Measurements from ENCODE around the gene TMC7.

DNA sequence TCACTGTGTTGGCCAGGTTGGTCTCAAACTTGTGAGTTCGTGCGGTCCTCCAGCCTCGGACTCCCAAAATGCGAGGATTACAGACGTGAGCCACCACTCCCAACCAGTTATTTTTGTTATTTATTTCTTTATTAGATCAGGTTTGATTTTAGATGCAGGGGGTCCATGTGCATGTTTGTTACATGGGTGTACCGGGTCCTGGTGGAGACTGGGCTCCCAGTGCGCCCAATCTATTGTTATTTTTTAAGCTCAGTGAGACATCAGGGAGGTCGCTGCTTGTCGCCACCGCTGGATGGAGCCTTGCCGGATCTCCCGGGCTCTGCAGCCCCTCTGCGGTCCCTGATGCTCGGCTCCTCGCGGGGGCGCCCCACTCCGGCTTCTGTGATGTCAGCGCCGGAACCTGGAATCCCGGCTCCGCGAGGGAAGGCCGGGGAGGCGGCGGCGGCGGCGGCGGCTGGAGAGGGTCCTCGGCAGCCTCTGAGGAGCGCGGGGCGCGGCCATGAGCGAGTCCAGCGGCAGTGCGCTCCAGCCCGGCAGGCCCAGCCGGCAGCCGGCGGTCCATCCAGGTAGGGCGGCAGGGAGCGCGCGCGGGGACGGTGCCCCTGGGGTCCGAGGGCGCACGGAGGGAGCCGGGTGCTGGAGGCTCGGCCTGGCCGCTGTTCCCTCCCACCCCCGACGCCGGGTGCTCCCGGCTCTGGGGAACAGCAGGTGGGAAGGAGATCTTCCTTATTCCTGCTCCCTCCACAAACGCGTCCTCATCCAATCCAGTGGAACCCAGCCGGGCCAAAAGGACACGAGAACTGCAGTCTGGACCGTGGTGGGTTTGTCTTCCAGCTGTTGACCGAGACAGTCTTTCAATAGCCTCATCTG, at the start of gene TMC7:
- TF ChIP-seq, protein P1, sequence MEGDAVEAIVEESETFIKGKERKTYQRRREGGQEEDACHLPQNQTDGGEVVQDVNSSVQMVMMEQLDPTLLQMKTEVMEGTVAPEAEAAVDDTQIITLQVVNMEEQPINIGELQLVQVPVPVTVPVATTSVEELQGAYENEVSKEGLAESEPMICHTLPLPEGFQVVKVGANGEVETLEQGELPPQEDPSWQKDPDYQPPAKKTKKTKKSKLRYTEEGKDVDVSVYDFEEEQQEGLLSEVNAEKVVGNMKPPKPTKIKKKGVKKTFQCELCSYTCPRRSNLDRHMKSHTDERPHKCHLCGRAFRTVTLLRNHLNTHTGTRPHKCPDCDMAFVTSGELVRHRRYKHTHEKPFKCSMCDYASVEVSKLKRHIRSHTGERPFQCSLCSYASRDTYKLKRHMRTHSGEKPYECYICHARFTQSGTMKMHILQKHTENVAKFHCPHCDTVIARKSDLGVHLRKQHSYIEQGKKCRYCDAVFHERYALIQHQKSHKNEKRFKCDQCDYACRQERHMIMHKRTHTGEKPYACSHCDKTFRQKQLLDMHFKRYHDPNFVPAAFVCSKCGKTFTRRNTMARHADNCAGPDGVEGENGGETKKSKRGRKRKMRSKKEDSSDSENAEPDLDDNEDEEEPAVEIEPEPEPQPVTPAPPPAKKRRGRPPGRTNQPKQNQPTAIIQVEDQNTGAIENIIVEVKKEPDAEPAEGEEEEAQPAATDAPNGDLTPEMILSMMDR (IDR thresholded peaks at IDR 0.05 in 4 of 5, conservative IDR thresholded peaks at IDR 0.05 in 1 of 5), result peak; percentile 40 to 66 (median 58)
- no peak for TF ChIP-seq POLR2A (IDR thresholded peaks at IDR 0.05)
